Measurements from ENCODE around the gene CLDN6. TPM values are rescaled to one million over a fixed set of nuclear protein-coding genes. Genes with fewer than 3 reads are reported as not detected.

The CLDN6 gene
- total and polyA plus RNA-seq, 8 donors, result 2.3 to 140 (median 113) TPM; not detected in 1

DNA sequence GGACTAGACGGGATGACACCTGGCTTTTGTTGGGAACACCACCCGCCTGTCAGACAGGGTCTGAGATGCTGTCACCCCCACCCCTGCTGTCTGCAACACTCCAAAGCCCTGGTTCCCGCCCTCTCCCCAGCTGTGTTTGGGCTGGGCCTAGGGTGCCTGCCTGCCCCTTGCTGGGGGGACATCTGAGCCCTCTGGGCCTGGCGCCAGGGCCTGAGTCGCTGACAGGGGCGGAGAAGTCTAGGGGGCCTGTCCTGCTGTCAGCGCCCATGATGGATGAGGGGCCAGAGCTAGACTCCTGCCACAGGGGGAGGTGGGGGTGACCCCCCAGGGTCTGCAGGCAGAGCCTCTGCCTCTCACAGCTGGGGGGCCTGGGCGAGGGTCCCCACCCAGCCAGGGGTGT, 30.1 kb downstream of the CLDN6 start:
- TF ChIP-seq CTCF (IDR thresholded peaks at IDR 0.05), result no peak

GRCh38 chr16:2987286-2987685, 30.7 kb downstream of the CLDN6 start:
- H3K9me3 ChIP-seq, result no peaks in the 10 kb centered on the region
- no peak for DNase-seq
- no peak for TF ChIP-seq CTCF (IDR thresholded peaks at IDR 0.05)
- H3K27me3 ChIP-seq, result peaks cover 0 to 49% of the 10 kb centered on the region in 2 donors
- intact Hi-C loops (cut with DNase I), result no loop called here
- H3K4me1 ChIP-seq, result peaks cover 0 to 13% of the 10 kb centered on the region in 2 donors
- H3K27ac ChIP-seq, result no peak overlapping the region
- ATAC-seq, result no peak
- no peaks in the 10 kb centered on the region for H3K36me3 ChIP-seq
- no peak overlapping the region for H3K4me3 ChIP-seq

More for the DNA sequence above, 30.1 kb downstream of the CLDN6 start:
- Histone ChIP-seq H3K27ac (no peak overlapping the region), H3K9me3 (no peaks in the 10 kb centered on the region), H3K4me3 (no peak overlapping the region), H3K36me3 (no peaks in the 10 kb centered on the region), H3K4me1 (peaks cover 0 to 13% of the 10 kb centered on the region in 2 donors), H3K27me3 (peaks cover 0 to 49% of the 10 kb centered on the region in 2 donors)
- DNase-seq (peak in 2 of 4 donors; percentile 56 to 81), ATAC-seq (no peak)
- intact Hi-C loops (cut with DNase I), result no loop called here

DNA sequence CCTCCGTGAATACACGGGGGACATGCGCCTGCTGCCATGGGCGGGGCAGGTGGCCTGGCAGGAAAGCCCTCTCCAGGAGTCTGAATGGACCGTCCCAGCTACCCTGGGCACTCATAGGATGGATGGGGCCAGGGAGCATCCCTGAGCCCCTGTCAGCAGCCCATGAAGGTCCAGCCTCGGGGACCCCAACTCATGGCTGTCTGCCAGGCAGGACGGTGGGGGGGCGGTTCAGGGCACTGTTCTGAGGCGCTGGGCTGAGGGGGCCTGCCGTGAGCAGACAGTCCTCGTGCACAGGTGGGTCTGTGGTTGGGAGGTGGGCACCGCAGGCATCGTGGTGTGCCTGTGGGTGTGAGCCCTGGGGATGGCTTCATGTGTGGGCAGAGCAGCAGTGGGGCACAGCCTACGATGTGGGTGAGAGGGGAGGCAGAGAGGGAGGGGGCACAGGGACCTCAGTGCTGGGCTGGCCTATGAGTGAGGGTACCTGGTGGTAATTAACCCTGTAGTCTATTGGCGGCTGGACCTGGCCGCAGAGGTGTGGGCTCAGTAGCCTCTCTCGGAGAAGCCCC, 31.3 kb downstream of the CLDN6 start:
- no peaks in the 10 kb centered on the region for H3K36me3 ChIP-seq
- intact Hi-C loops (cut with DNase I), result no loop called here
- H3K27me3 ChIP-seq, result peaks cover 0 to 49% of the 10 kb centered on the region in 2 donors
- no peak overlapping the region for H3K4me3 ChIP-seq
- H3K4me1 ChIP-seq, result peaks cover 0 to 13% of the 10 kb centered on the region in 2 donors
- ATAC-seq, result no peak
- no peak overlapping the region for H3K27ac ChIP-seq
- DNase-seq, result peak in 1 of 4 donors; percentile 71
- no peak for TF ChIP-seq CTCF (IDR thresholded peaks at IDR 0.05)
- no peaks in the 10 kb centered on the region for H3K9me3 ChIP-seq

- Histone ChIP-seq H3K27me3 (peaks cover 0 to 46% of the 10 kb centered on the region in 2 donors), H3K9me3 (no peaks in the 10 kb centered on the region), H3K4me3 (no peak overlapping the region), H3K4me1 (peaks cover 3 to 19% of the 10 kb centered on the region in 2 donors), H3K27ac (no peak overlapping the region), H3K36me3 (no peaks in the 10 kb centered on the region)
- ATAC-seq (no peak), DNase-seq (no peak)
- intact Hi-C loops (cut with DNase I), result no loop called here
- TF ChIP-seq CTCF (IDR thresholded peaks at IDR 0.05), result no peak
These were observed 32.1 kb downstream of the CLDN6 start for GRCh38 chr16:2985893-2986355.

- Histone ChIP-seq H3K36me3 (no peaks in the 10 kb centered on the region), H3K27ac (no peak overlapping the region), H3K4me3 (no peak overlapping the region), H3K27me3 (peaks cover 0 to 43% of the 10 kb centered on the region in 2 donors), H3K4me1 (peaks cover 6 to 23% of the 10 kb centered on the region in 2 donors), H3K9me3 (no peaks in the 10 kb centered on the region)
- no peak for ATAC-seq
- intact Hi-C loops (cut with DNase I), result no loop called here
- no peak for TF ChIP-seq CTCF (IDR thresholded peaks at IDR 0.05)
- peak in 2 of 4 donors; percentile 53 for DNase-seq
These were observed 32.5 kb downstream of the CLDN6 start for GRCh38 chr16:2985462-2985861.
